ENCODE data around the gene ALPG.
"Not testable (repeated sequence)": the region's sequence is repeated elsewhere in the genome, so short reads cannot be mapped to it uniquely, and the experiment has no call there.

The ALPG gene

GRCh38 chr2:232440220-232441018 is 33.8 kb downstream of the ALPG start:
- H3K4me3 ChIP-seq (ENCODE audit: low read depth, low read length); H3K36me3 ChIP-seq; H3K9me3 ChIP-seq; H3K27me3 ChIP-seq; H3K4me1 ChIP-seq: not testable (repeated sequence)
- DNase-seq, result peak; percentile 87
- TF ChIP-seq CTCF (IDR thresholded peaks at IDR 0.05; ENCODE audit: low read depth, low read length), result peak; percentile 80

GRCh38 chr2:232441147-232441651 is 34.6 kb downstream of the ALPG start:
- DNase-seq, result no peak
- Histone ChIP-seq H3K9me3 (no peaks in the 10 kb centered on the region), H3K27me3 (no peaks in the 10 kb centered on the region), H3K4me1 (peaks cover 5% of the 10 kb centered on the region), H3K36me3 (no peaks in the 10 kb centered on the region), H3K4me3 (ENCODE audit: low read depth, low read length) (no peak overlapping the region)
- no peak for TF ChIP-seq CTCF (IDR thresholded peaks at IDR 0.05; ENCODE audit: low read depth, low read length)

- H3K27me3 ChIP-seq; H3K36me3 ChIP-seq; H3K4me1 ChIP-seq; H3K4me3 ChIP-seq (ENCODE audit: low read depth, low read length); DNase-seq; H3K9me3 ChIP-seq: not testable (repeated sequence)
Observed at GRCh38 chr2:232441922-232442321, 35.3 kb downstream of the ALPG start.

- not testable (repeated sequence) for H3K9me3 ChIP-seq; DNase-seq; H3K4me1 ChIP-seq; H3K27me3 ChIP-seq; H3K4me3 ChIP-seq (ENCODE audit: low read depth, low read length); H3K36me3 ChIP-seq
Observed at GRCh38 chr2:232442431-232442830, 35.8 kb downstream of the ALPG start.

GRCh38 chr2:232443047-232443446 is 36.4 kb downstream of the ALPG start:
- not testable (repeated sequence) for H3K27me3 ChIP-seq; H3K4me3 ChIP-seq (ENCODE audit: low read depth, low read length); H3K9me3 ChIP-seq; DNase-seq; H3K4me1 ChIP-seq; H3K36me3 ChIP-seq

GRCh38 chr2:232443669-232444408 is 37.2 kb downstream of the ALPG start:
- not testable (repeated sequence) for H3K27me3 ChIP-seq; H3K4me1 ChIP-seq; H3K9me3 ChIP-seq; H3K4me3 ChIP-seq (ENCODE audit: low read depth, low read length); H3K36me3 ChIP-seq; DNase-seq

GRCh38 chr2:232444409-232445148 is 37.9 kb downstream of the ALPG start:
- DNase-seq, result peak; percentile 77
- Histone ChIP-seq H3K9me3 (no peaks in the 10 kb centered on the region), H3K4me3 (ENCODE audit: low read depth, low read length) (no peak overlapping the region), H3K27me3 (no peaks in the 10 kb centered on the region), H3K36me3 (no peaks in the 10 kb centered on the region), H3K4me1 (peaks cover 5% of the 10 kb centered on the region)
- peak; percentile 69 for TF ChIP-seq CTCF (IDR thresholded peaks at IDR 0.05; ENCODE audit: low read depth, low read length)

GRCh38 chr2:232445149-232445885 is 38.7 kb downstream of the ALPG start:
- DNase-seq, H3K36me3 ChIP-seq: not testable (repeated sequence)

More at GRCh38 chr2:232445149-232445885, 38.7 kb downstream of the ALPG start:
- H3K27me3 ChIP-seq; H3K4me1 ChIP-seq; H3K4me3 ChIP-seq (ENCODE audit: low read depth, low read length); H3K9me3 ChIP-seq: not testable (repeated sequence)
